GM21447 (cell line): ENCODE measurements around the gene TSC22D1.
A peak's percentile ranks its signal among the peaks of the same experiment; 100 is the strongest.
"Not testable (repeated sequence)": the region's sequence is repeated elsewhere in the genome, so short reads cannot be mapped to it uniquely, and the experiment has no call there.

Source experiments
- ATAC-seq: cut with Tn5 transposase; IDR thresholded peaks from one replicate; pipeline ENCODE4 v1.9.1; 2021; ENCODE audit not compliant: unreplicated experiment

Gene TSC22D1

DNA sequence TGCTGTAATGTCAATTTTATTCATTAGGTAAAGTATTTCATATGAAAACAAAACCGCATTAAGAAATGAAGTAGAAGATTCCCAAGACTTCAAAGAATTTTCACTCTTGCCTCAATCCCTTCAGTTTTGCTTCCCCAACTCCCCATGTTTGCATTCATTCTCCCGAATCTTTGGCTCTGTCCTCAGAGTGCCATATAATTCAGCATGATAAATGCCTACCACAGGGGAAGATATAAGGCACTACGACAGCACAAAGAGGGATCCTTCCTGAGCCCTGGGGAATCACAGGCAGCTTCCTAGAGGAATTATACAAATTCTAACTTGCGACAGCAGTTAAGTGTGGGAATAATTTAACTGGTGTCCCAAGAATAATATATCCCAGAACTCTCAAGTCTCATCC, 68.5 kb downstream of the TSC22D1 start:
- ATAC-seq, result no peak

DNA sequence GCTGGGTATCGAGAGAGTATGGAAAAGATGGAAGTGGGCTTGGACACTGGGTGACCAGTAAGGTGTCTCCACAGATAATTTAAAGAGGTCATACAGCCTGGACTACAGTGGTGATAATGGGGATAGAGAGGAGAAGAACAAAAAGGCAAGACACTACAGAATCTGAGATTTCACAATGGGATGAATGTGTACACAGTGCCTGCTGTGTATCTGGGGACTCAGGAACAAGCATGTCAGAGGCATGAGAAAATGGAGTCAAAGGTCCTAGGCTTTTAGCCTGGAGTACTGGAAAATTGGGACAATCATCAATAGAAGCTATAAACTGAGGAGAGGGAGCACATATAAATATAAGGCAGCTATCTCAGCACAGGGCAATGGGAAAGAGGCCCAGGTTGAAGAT, 69.4 kb downstream of the TSC22D1 start:
- ATAC-seq, result no peak

- no peak for ATAC-seq
Measured at GRCh38 chr13:44506251-44506650, 69.9 kb downstream of the TSC22D1 start.

GRCh38 chr13:44504116-44504515, 72.0 kb downstream of the TSC22D1 start:
- ATAC-seq, result no peak

- ATAC-seq, result no peak
Measured at GRCh38 chr13:44498969-44499368, 77.2 kb downstream of the TSC22D1 start.

- ATAC-seq, result no peak
Measured at GRCh38 chr13:44498502-44498901, 77.6 kb downstream of the TSC22D1 start.

DNA sequence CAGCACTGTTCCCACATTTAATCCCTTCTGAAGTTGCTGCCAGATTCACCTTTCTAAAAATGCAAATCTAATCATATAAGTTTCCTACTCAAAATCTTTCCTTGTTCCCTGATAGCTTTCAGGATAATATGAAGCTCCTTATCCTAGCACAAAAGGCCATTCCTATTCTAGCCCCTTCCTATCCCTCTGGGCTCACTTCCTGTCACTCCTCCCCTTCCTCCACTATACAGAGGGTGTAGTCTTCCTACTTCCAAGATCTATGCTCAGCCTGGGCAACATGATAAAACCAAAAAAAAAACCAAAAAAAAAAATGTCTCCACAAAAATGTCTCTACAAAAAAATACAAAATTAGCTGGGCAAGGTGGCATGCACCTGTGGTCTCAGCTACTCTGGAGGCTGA, 78.3 kb downstream of the TSC22D1 start:
- ATAC-seq, result no peak

- ATAC-seq, result no peak
Measured at GRCh38 chr13:44493213-44493812, 82.8 kb downstream of the TSC22D1 start.

- ATAC-seq, result no peak
Measured at GRCh38 chr13:44489751-44490150, 86.4 kb downstream of the TSC22D1 start.

GRCh38 chr13:44487989-44488388, 88.1 kb downstream of the TSC22D1 start:
- ATAC-seq, result peak; percentile 72

- ATAC-seq, result peak; percentile 54
Measured at GRCh38 chr13:44484562-44485138, 91.5 kb downstream of the TSC22D1 start.

GRCh38 chr13:44474122-44474910, 101.8 kb downstream of the TSC22D1 start:
- no peak for ATAC-seq

GRCh38 chr13:44471686-44472085, 104.4 kb downstream of the TSC22D1 start:
- ATAC-seq, result no peak

DNA sequence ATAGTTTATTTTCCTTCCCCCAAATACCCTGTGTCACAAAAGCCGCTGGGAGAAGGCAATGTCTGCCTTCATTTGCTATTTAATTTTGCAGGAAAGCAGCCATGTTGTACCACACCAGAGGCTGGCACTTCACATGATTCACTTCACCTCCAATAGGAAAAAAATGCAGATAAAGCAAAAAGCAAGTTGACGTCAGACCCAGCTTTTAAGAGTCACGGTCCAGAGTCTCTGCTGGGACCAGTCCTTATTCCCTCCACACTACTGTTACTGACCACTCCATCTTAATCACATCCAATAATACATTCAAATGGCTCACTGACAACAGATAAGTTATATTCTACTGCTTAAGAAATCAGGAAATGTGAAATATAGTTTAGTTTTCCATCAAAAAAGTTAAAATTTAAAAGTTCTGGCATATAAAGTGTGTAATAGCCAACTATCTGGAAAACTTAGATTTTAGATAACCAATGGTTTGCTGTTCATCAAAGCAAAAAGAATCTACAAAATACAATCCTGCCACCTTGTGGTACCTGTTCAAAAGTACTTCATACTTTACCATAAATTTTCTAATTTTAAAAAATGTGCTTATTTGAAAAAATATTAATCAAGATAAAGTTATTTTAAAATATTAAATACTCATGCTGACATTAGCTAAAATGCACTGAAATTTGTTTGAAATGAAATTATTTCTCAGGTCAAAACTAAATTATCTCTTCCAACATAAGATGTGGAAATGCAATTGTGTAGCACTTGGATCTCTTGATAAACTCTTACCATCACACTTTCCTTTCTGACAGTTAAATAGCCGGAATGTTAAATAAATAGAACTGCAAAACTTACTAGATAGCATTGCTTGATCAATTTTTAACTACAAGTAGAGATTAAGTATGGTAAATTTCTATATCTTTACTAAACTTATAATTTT, 105.2 kb downstream of the TSC22D1 start:
- ATAC-seq, result no peak

DNA sequence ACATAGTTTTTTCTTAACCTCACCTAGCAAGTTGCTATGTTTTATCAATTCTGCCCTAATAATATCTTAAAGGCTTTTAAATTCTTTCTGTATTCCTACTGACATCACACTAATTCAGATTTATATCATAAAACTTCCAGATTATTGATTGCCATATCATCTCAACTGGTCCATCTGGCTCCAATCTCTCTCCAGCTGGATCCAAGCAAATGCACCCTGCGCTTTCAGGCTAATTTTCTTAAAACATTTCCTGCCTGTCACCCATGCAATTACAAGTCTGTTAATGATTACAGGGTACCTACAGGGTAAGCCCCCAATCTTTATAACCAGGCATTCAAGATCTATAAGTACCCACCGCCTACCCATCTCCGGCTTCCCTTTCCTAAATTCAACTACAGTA, 107.3 kb downstream of the TSC22D1 start:
- no peak for ATAC-seq

GRCh38 chr13:44465318-44465717, 110.8 kb downstream of the TSC22D1 start:
- no peak for ATAC-seq

GRCh38 chr13:44464471-44464870, 111.7 kb downstream of the TSC22D1 start:
- no peak for ATAC-seq

- no peak for ATAC-seq
Measured at GRCh38 chr13:44463759-44464158, 112.4 kb downstream of the TSC22D1 start.

GRCh38 chr13:44459674-44460073, 116.5 kb downstream of the TSC22D1 start:
- no peak for ATAC-seq

GRCh38 chr13:44458313-44458975, 117.7 kb downstream of the TSC22D1 start:
- no peak for ATAC-seq

DNA sequence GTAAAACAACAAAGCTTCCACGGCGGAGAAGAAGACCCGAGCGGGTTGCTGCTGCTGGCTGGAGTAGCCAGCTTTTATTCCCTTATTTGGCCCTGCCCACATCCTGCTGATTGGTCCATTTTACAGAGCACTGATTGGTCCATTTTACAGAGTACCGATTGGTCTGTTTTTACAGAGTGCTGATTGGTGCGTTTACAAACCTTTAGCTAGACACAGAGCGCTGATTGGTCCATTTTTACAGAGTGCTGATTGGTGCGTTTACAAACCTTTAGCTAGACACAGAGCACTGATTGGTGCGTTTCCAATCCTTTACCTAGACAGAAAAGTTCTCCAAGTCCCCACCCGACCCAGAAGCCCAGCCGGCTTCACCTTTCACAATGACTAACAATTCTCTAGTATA, 119.9 kb downstream of the TSC22D1 start:
- ATAC-seq, result not testable (repeated sequence)
